Inflammatory macrophage treated with lipopolysaccharide for 1 hour (primary cell): ENCODE measurements around the gene ZSCAN10.
"Not testable (repeated sequence)": the region's sequence is repeated elsewhere in the genome, so short reads cannot be mapped to it uniquely, and the experiment has no call there.

Experiments
- DNase-seq, 2 donors: peaks; one replicate each; pipeline ENCODE4 v3.0.0-alpha.2; 2020 to 2022

The ZSCAN10 gene

DNA sequence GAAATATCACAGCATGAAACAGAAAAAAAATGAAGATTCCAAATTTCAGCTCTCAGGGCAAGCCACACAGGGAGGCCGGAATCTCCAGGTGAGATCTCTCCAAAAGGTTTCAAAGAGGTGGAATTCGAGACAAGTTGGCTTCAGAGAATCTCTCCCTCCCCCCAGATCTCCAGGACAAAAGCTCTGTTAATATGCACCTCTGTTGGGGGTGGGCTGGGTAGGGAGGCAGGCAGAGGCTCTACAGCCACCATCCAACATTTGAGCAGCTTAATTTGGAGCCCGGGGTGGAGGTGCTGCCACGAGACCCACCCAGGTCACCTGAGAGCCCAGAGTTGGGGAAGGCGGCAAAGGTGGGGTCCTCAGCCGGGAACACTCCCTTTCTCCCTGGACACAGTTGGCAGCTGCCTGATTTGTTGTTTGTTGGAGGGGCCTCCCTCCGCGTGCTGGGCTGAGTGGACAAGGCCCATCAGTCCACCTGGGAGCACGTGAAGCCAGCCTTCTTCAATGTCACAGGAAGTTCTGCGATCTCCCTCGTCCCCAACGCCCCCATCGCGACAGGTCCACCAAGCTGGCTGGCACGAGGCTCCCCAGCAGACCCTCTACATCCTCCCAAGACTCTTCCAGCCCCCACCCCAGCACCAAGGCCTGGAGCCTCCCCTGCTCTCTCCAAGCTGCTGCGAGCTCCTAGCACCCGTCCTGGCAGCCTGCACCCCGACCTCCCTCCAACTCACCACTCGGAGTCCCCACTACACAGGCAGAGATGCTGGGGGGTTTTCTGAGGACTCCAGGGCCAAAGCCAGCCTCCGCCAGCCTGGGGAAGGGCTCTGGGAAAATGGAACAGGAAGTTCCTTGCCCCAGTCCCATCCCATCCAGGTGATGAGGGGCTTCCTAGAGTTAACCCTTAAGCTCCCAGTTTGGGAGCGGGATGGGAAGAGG, at the start of gene ZSCAN10:
ZSCAN10 (minus strand) TSS at position 836 of the 936 bp plus-strand sequence. CDS start 6,357 bp downstream, outside the sequence.
- no peak for DNase-seq

GRCh38 chr16:3148256-3149192, 49.4 kb upstream of the ZSCAN10 start:
- no peak for DNase-seq

GRCh38 chr16:3147757-3148104, 48.6 kb upstream of the ZSCAN10 start:
- DNase-seq: no peak

- DNase-seq: no peak
These were observed 48.1 kb upstream of the ZSCAN10 start for GRCh38 chr16:3147046-3147756.

- DNase-seq: no peak
These were observed 46.6 kb upstream of the ZSCAN10 start for GRCh38 chr16:3145660-3146059.

DNA sequence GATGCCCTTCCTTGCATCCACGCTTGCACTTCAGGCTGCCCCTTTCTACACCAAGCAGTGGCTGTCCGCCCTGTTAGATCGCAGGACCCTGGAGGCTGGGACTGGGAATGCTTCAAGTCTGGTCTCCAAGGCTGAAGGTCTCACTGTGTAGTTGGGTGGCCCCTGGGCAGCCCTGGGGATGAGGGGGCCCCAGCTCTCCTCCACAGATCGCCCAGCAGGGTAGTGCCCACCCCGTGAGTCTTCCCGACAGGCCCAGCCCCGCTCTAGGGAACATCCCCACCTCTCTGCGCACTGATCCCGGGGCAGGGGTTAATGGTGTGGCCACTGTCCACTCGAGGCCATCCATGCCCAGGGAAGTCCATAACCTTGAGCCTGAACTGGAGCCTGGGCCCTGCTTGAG, 46.1 kb upstream of the ZSCAN10 start:
- DNase-seq: no peak

- DNase-seq: no peak
These were observed 45.4 kb upstream of the ZSCAN10 start for GRCh38 chr16:3144321-3144983.

GRCh38 chr16:3143598-3144320, 44.7 kb upstream of the ZSCAN10 start:
- no peak for DNase-seq

DNA sequence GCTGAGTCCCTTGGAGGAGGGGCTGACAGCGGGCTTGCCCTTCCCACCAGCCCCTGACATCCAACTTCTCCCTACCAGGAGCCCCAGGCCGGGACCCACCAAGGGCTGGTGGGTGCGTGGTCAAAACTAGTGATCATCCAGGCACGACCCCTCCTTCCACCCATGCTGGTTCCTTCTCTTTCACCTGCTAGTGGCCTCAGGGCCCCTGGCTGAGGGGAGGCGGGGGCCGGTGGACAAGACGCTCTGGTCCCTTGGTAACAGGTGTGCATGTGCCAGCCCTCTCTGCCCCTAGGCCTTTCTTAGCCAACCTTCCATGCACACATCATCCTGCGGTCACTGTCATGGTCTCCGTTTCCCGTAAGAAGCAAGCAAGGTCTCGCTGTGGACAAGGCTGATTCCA, 44.1 kb upstream of the ZSCAN10 start:
- no peak for DNase-seq

DNA sequence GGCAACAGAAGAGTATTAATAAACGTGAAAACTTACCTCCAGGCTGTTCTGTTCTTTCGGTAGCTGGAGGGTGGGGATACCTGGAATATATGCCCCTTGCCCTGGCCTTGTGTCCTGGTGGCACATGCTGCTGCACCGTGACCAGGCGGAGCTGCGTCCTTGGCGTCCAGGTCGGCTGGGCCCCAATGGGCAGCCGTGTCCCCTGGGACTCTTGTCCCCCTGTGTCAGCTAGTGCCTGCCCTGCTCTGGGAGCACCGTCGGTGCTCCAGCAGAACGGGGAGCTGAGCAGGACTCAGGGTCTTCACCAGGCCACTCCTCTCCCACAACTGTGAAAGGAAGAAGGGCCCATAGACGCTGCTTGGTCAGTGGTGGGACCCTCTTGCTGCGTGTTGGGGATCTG, 43.7 kb upstream of the ZSCAN10 start:
- DNase-seq: no peak

- DNase-seq: no peak
These were observed 43.2 kb upstream of the ZSCAN10 start for GRCh38 chr16:3142327-3142726.

- DNase-seq: no peak
These were observed 42.8 kb upstream of the ZSCAN10 start for GRCh38 chr16:3141781-3142311.

- no peak for DNase-seq
These were observed 41.7 kb upstream of the ZSCAN10 start for GRCh38 chr16:3140603-3141427.

- DNase-seq: not testable (repeated sequence)
These were observed 40.5 kb upstream of the ZSCAN10 start for GRCh38 chr16:3139561-3139960.

DNA sequence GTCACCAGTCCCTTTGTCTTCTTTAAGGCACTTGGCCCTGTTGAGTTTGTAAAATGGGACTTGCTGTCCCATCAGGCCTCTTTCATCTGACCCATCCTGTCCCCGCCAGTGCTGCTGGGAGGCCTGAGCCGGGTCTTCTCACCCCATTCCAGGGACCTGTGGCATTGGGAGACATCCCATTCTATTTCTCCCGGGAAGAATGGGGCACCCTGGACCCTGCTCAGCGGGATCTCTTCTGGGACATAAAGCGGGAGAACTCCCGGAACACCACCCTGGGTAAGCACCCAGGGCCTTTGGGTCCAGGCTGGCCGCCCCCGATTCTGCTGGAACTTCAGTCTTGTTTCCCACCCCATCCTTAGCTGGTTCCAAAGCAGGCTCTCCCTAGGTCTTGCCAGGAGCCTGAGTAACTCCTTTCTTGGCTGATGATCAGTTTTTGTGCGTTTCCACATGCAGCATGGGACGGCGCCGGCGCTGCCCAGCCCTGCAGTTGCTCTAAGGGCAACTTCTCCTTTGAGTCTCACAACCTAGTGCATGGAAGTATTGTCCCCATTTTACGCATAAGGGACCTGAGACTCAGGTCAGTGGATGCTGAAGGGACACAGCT, 39.8 kb upstream of the ZSCAN10 start:
- DNase-seq: no peak

- DNase-seq: no peak
These were observed 39.2 kb upstream of the ZSCAN10 start for GRCh38 chr16:3138342-3138741.

DNA sequence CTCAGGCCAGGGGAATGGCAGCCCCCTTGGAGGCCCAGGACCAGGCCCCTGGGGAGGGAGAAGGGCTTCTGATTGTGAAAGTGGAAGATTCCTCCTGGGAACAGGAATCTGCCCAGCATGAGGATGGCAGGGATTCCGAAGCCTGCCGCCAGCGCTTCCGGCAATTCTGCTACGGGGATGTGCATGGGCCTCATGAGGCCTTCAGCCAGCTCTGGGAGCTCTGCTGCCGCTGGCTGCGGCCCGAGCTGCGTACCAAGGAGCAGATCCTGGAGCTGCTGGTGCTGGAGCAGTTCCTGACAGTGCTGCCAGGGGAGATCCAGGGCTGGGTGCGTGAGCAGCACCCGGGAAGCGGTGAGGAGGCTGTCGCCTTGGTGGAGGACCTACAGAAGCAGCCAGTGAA, 38.2 kb upstream of the ZSCAN10 start:
- no peak for DNase-seq

GRCh38 chr16:3135126-3135715, 36.1 kb upstream of the ZSCAN10 start:
- no peak for DNase-seq

GRCh38 chr16:3134338-3135125, 35.4 kb upstream of the ZSCAN10 start, which contains the start of gene ZNF213:
TSS of gene ZNF213 (plus strand) at chr16:3135029. CDS start at chr16:3137281, 2,252 bp downstream.
- peak; percentile 94 to 97 for DNase-seq
